Mucosa of descending colon (tissue), 3 donors: Measurements from ENCODE around the gene SYT12. TPM values are rescaled to one million over a fixed set of nuclear protein-coding genes. Genes with fewer than 3 reads are reported as not detected.

Source experiments
- ATAC-seq: fragments of 200-7000 bp; cut with Tn5 transposase; one replicate; pipeline ENCODE4 v1.9.1; 2020; ENCODE audit warnings: mild to moderate bottlenecking, moderate library complexity
- DNase-seq, 3 donors: peaks; one replicate each; pipeline ENCODE4 v3.0.0-alpha.2; 2020
- H3K36me3 ChIP-seq: fragments of 200-600 bp; one replicate; pipeline ENCODE4 v1.8.0; 2021; ENCODE audit warnings: low read depth, mild to moderate bottlenecking
- H3K4me1 ChIP-seq: fragments of 200-600 bp; one replicate; pipeline ENCODE4 v1.8.0; 2021; ENCODE audit warnings: low read depth, mild to moderate bottlenecking
- H3K4me3 ChIP-seq: fragments of 200-600 bp; one replicate; pipeline ENCODE4 v1.8.0; 2021; ENCODE audit warnings: mild to moderate bottlenecking
- H3K9me3 ChIP-seq: fragments of 200-600 bp; one replicate; pipeline ENCODE4 v1.8.0; 2021; ENCODE audit warnings: mild to moderate bottlenecking
- intact Hi-C, 2 donors: fragments of 100-400 bp; cut with DNase I in 1 of 2; cut with micrococcal nuclease in 1 of 2; formaldehyde crosslinking; loops; one replicate each; pipeline versions ENCODE4 v1.11.0 to v1.11.1; 2022; cut with DNase I, micrococcal nuclease
- total RNA-seq, 3 donors: library from RNA; stranded (reverse); fragmentation: NEBNext Ultra II Directional in 2 of 3; extraction: Animal tissue kit (Norgen Biotek cat#: 25700) in 2 of 3; gene quantifications; one replicate each; pipeline versions ENCODE4 v1.2.1 to v1.2.4, GENCODE V29; 2021 to 2023
- TF ChIP-seq, protein P1 (sequence below): fragments of 200-600 bp; IDR thresholded peaks from one replicate; pipeline ENCODE4 v1.8.0; 2022; ENCODE audit warnings: antibody characterized with exemption, mild to moderate bottlenecking
- donor health status: DM: no; HTN: no; CAD: no; lungs with moderate emphysema.
- donor health status: DM: no; HTN: no; CAD: no.
- donor health status: DM: no; HTN: yes; CAD: no.

Gene SYT12
- total RNA-seq, 3 donors from 2014 or later, result 0.09 TPM; not detected in 2

DNA sequence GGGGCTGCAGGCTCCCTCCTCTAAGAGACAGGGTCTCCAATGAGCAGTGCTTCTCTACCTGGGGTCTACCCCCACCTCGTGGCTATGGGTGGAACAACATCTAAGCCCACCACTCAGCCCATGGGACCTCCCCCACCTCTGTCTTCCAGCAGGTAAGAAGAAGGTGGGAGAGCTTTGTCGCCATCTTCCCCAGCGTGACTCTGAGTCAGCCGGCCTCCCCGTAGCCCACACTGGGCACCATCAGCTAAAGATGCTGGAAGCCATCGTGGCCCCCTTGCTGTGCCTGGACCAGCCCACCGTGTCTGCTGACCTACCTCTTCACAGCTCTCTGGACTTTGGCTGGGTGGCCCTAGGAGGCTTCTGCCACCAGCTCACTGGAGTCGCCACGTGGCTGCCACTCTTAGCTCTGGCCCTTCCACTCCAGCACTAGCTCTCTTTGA is 46.9 kb upstream of the SYT12 start:
- intact Hi-C loops, result no loop called here
- no peak overlapping the region for H3K4me3 ChIP-seq
- no peaks in the 10 kb centered on the region for H3K4me1 ChIP-seq
- TF ChIP-seq, protein P1, sequence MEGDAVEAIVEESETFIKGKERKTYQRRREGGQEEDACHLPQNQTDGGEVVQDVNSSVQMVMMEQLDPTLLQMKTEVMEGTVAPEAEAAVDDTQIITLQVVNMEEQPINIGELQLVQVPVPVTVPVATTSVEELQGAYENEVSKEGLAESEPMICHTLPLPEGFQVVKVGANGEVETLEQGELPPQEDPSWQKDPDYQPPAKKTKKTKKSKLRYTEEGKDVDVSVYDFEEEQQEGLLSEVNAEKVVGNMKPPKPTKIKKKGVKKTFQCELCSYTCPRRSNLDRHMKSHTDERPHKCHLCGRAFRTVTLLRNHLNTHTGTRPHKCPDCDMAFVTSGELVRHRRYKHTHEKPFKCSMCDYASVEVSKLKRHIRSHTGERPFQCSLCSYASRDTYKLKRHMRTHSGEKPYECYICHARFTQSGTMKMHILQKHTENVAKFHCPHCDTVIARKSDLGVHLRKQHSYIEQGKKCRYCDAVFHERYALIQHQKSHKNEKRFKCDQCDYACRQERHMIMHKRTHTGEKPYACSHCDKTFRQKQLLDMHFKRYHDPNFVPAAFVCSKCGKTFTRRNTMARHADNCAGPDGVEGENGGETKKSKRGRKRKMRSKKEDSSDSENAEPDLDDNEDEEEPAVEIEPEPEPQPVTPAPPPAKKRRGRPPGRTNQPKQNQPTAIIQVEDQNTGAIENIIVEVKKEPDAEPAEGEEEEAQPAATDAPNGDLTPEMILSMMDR, result no peak
- no peak for DNase-seq
- H3K9me3 ChIP-seq, result peaks cover 3% of the 10 kb centered on the region
- no peaks in the 10 kb centered on the region for H3K36me3 ChIP-seq
- ATAC-seq, result peak; percentile 7

DNA sequence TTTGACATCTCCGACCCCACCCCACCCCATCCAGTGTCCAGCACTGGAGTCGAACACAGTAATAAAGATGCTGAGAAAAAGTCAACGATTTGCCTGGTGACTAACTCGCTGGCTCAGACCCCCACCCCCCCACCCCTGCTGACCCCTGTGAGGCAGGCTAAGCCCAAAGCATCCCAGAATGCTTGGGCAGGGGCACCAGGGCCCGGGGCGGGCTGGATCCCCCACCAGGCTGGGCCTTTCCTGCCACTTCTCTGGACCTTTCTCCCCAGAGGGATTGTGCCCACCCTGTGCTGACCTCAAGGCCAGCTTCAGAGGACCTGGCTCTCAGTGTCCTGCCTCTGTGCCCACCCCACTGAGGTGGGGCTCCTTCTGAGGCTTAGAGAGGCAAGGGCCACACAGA is 46.0 kb upstream of the SYT12 start:
- H3K36me3 ChIP-seq, result no peaks in the 10 kb centered on the region
- ATAC-seq (no peak), DNase-seq (no peak)
- H3K4me1 ChIP-seq, result peaks cover 4% of the 10 kb centered on the region
- TF ChIP-seq, protein P1, result no peak
- H3K4me3 ChIP-seq, result no peak overlapping the region
- intact Hi-C loops, result no loop called here
- H3K9me3 ChIP-seq, result peaks cover 3% of the 10 kb centered on the region

DNA sequence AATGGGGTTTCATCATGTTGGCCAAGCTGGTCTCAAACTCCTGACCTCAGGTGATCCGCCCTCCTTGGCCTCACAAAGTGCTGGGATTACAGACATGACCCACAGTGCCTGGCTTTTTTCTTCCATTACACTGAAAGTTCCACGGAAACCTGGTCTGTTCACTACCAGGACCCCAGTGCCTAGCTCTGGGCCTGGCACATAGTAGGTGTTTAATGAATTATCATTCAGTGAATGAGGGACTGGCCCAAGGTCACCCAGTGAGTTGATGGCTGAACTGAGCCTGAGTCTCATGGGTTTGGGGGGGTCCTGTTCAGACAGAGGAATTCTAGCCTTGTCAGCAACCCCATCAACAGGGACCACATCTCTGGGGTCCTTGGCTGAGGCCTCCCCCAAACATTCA is 44.7 kb upstream of the SYT12 start:
- intact Hi-C loops, result no loop called here
- no peak for ATAC-seq

DNA sequence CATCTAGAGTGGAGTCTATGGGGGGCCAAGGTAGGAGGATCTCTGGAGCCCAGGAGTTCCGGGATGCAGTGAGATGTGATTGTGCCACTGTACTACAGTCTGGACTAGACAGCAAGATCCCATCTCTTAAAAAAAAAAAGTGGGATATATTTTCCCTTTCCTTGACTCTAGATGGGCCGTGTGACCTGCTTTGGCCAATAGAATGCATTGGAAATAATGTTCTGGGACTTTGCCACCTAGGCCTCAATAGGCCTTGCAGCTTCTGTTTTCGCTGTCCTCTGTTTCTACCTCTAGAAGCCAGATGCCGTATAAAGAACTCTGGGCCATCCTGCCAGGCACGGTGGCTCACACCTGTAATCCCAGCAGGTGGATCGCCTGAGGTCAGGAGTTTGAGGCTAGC is 44.2 kb upstream of the SYT12 start:
- Histone ChIP-seq H3K36me3 (no peaks in the 10 kb centered on the region), H3K9me3 (peaks cover 3% of the 10 kb centered on the region), H3K4me3 (no peak overlapping the region), H3K4me1 (peaks cover 7% of the 10 kb centered on the region)
- TF ChIP-seq, protein P1, result no peak
- no peak for ATAC-seq
- DNase-seq, result no peak
- intact Hi-C loops, result no loop called here

More for the DNA sequence above, 44.7 kb upstream of the SYT12 start:
- TF ChIP-seq, protein P1, result no peak
- Histone ChIP-seq H3K4me3 (no peak overlapping the region), H3K36me3 (no peaks in the 10 kb centered on the region), H3K9me3 (peaks cover 3% of the 10 kb centered on the region), H3K4me1 (peaks cover 7% of the 10 kb centered on the region)
- DNase-seq, result no peak

DNA sequence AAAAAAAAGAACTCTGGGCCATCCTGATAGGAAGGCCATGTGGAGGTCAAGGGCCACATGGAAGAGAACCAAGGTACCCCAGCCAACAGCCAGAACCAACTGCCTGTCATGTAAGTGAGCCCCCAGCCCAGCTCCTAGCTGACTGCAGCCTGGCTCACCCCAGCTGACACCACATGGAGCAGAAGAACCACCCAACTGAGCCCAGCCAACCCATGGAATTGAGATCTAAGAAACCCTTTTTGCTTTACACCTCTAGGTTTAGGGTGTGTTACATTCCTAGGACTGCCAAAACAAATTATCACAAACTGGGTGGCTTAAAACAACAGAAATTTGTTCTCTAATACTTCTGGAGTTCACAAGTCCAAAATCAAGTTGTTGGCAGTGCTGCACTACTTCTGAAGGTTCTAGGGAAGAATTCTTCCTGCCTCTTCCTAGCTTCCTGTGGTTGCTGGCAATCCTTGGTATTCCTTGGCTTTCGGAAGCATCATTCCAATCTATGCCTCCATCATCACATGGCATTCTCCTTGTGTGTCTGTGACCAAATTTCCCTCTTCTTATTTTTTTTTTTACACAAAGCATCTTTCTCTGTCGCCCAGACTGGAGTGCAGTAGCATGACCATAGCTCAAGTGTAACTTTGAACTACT is 43.5 kb upstream of the SYT12 start:
- ATAC-seq (no peak), DNase-seq (no peak)
- intact Hi-C loops, result no loop called here
- Histone ChIP-seq H3K9me3 (peaks cover 3% of the 10 kb centered on the region), H3K4me3 (no peak overlapping the region), H3K4me1 (peaks cover 7% of the 10 kb centered on the region), H3K36me3 (no peaks in the 10 kb centered on the region)
- TF ChIP-seq, protein P1, result no peak
